Coronary artery (tissue), 2 donors: ENCODE measurements around the gene MED27.

ENCODE experiments used
- DNase-seq: peaks from one replicate; pipeline ENCODE4 v3.0.0-alpha.2; 2017; ENCODE audit warnings: low spot score
- H3K27ac ChIP-seq, 2 donors: fragments of 200-600 bp; sonication (generic); one replicate each; pipeline ENCODE4 v1.5.1; 2016 to 2019
- H3K4me3 ChIP-seq: fragments of 200-600 bp; sonication (generic); 2 replicates; pipeline ENCODE4 v1.5.1; 2016; ENCODE audit warnings: mild to moderate bottlenecking, moderate library complexity
- TF ChIP-seq, protein P1 (sequence below): fragments of 200-600 bp; sonication (generic); IDR thresholded peaks from one replicate; pipeline ENCODE4 v1.5.1; 2019; ENCODE audit warnings: antibody characterized with exemption

Gene MED27

DNA sequence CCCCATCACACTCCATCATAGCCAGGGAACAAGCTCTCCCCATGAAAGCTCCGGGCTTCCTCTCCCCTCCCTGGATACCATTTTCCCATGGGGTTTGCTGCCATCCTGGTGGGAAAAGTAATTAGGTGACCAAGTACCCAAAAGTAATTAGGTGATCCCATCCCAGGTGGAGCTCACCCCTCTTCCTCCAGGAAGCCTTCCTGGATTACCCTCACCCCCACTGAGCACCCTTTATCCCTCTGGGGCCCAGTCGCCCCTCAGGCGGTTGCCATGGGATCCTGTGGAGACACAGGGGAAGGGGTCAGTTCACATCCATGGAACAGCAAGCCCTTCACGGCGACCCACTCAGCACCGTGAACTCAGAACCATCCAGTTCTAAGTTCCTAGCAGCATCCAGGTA is 265.0 kb downstream of the MED27 start:
- Histone ChIP-seq H3K4me3 (no peak overlapping the region), H3K27ac (no peak overlapping the region)
- DNase-seq, result no peak
- TF ChIP-seq, protein P1, sequence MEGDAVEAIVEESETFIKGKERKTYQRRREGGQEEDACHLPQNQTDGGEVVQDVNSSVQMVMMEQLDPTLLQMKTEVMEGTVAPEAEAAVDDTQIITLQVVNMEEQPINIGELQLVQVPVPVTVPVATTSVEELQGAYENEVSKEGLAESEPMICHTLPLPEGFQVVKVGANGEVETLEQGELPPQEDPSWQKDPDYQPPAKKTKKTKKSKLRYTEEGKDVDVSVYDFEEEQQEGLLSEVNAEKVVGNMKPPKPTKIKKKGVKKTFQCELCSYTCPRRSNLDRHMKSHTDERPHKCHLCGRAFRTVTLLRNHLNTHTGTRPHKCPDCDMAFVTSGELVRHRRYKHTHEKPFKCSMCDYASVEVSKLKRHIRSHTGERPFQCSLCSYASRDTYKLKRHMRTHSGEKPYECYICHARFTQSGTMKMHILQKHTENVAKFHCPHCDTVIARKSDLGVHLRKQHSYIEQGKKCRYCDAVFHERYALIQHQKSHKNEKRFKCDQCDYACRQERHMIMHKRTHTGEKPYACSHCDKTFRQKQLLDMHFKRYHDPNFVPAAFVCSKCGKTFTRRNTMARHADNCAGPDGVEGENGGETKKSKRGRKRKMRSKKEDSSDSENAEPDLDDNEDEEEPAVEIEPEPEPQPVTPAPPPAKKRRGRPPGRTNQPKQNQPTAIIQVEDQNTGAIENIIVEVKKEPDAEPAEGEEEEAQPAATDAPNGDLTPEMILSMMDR, result no peak

DNA sequence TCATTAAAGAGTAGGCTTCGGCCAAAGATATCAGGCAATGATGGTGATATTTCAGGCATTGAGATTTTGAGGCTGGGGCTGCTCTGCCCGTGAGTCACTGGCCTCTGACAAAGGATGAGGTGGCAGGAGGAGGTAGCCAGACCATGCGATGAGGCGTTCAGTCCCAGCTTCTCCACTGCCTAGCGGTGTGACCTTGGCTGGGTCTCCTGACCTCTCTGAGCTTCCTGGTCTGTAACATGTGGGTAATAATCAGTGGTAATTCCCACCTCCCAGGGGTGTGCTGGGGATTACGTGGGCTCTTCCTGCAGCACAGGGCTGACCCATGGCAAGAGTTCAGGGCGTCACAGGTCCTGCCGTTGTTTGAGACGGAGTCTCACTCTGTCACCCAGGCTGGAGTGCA is 266.6 kb downstream of the MED27 start:
- TF ChIP-seq, protein P1, result no peak
- H3K4me3 ChIP-seq, result no peak overlapping the region
- H3K27ac ChIP-seq, result no peak overlapping the region
- DNase-seq, result no peak

DNA sequence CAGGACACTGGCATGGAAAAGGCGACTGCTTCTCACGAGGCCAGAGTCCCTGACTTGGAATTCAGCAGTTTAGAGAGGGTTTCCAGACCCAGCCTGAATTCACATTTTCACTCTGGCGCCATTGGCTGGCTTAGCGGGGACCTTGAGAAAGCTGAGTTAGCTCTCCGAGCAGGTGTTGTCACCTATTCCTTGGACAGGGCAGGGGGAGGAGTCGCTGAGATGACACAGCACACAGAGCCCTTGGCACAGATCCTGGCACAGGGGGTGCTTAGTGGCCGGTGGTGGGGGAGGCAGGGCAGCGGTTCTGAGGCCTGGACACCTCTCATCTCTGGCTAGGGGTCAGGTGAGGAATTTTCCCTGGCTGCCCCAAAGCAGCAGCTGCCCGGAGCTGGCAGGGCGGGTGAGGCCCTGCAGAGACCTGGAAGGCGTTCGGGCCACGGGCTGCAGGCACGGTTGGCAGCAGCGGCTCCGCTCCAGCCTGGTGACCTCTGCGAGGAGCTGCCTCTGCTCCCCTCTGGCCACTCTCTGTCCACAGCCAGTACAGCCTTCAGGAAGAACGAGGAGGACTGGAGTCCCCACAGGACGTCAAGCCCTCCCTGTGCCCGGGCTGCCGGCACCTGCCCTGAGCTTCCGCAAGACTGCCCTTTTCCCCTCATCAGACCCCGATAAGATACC is 267.4 kb downstream of the MED27 start:
- TF ChIP-seq, protein P1, result no peak
- DNase-seq, result no peak
- no peak overlapping the region for H3K27ac ChIP-seq
- H3K4me3 ChIP-seq, result no peak overlapping the region

DNA sequence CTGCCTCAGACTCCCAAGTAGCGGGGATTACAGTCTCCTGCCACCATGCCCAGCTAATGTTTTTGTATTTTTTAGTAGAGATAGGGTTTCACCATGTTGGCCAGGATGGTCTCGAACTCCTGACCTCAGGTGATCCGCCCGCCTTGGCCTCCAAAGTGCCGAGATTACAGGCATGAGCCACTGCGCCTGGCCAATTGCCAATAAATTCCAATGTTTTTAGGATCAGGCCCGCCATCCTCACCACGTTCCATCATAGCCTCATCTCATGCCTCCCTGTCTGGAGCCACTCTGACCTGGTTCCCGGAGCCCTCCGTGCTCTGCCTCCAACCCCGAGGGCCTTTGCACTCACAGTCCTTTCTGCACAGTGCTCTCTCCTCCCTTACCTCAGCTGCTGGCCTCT is 268.3 kb downstream of the MED27 start:
- no peak for DNase-seq
- TF ChIP-seq, protein P1, result no peak
- H3K27ac ChIP-seq, result no peak overlapping the region
- no peak overlapping the region for H3K4me3 ChIP-seq

DNA sequence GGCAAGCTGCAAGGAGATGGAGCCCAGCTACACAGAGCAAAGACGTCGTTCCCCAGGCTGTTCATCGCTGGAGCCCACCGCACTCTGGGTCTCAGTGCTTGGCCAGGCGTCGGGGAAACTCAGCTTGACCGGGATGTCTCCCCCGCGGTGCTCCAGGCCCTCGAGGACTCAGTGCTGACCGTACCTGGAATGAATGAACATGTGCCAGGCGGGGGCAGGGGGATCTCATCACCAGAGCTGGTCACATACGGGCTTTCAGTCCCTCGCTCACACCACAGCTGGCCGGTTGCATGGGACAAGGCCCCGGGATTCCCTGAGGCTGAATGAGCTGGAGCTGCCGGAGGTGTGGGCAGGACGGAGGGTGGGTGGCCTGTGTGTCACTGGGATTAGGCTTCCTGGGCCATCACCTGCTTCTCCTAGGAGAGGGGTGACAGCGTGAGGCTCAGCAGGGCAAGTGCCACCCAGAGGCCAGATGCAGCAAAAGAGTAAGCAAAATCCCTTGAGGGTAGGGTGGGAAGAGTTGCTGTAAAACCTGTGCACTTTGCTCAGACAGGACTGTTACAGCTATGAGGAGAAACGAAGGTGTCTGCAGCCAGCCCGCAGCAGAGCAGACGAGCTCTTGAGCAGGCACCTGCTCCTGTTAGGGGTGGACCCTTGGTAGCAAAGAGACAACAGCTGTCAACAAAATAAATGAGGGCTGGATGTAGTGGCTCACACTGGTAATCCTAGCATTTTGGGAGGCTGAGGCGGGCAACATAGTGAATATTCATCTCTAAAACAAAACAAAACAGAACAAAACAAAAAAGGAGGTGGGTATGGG is 269.1 kb downstream of the MED27 start:
- no peak overlapping the region for H3K27ac ChIP-seq
- TF ChIP-seq, protein P1, result no peak
- H3K4me3 ChIP-seq, result no peak overlapping the region
- no peak for DNase-seq
